Mucosa of rectum (tissue), 2 donors: ENCODE measurements around the gene PTPRQ.

Source experiments
- H3K27ac ChIP-seq, 2 donors: one replicate each; pipeline ENCODE4 v1.7.0; 2013; ENCODE audit warnings: inconsistent platforms in 2 of 2, low read depth in 2 of 2, low read length in 2 of 2
- H3K27me3 ChIP-seq, 2 donors: one replicate each; pipeline ENCODE4 v1.7.0; 2013; ENCODE audit warnings: low read length in 2 of 2; ENCODE audit not compliant: control insufficient read depth in 2 of 2, insufficient read depth in 2 of 2
- H3K36me3 ChIP-seq, 2 donors: one replicate each; pipeline ENCODE4 v1.7.0; 2013; ENCODE audit warnings: low read length in 2 of 2; ENCODE audit not compliant: control insufficient read depth in 2 of 2, insufficient read depth in 2 of 2
- H3K4me1 ChIP-seq, 2 donors: one replicate each; pipeline ENCODE4 v1.7.0; 2013; ENCODE audit warnings: low read length in 2 of 2, mild to moderate bottlenecking in 1 of 2; ENCODE audit not compliant: control insufficient read depth in 2 of 2, insufficient read depth in 2 of 2
- H3K4me3 ChIP-seq, 2 donors: one replicate each; pipeline ENCODE4 v1.7.0; 2013; ENCODE audit warnings: low read length in 2 of 2
- H3K9ac ChIP-seq, 2 donors: one replicate each; pipeline ENCODE4 v1.7.0; 2013; ENCODE audit warnings: low read length in 2 of 2, low read depth in 1 of 2, mild to moderate bottlenecking in 1 of 2
- H3K9me3 ChIP-seq, 2 donors: one replicate each; pipeline ENCODE4 v1.7.0; 2013; ENCODE audit warnings: low read length in 2 of 2; ENCODE audit not compliant: control insufficient read depth in 2 of 2
- donor health status: healthy.
- donor health status: Normal muscosa, but diverticular disease.

Gene PTPRQ

DNA sequence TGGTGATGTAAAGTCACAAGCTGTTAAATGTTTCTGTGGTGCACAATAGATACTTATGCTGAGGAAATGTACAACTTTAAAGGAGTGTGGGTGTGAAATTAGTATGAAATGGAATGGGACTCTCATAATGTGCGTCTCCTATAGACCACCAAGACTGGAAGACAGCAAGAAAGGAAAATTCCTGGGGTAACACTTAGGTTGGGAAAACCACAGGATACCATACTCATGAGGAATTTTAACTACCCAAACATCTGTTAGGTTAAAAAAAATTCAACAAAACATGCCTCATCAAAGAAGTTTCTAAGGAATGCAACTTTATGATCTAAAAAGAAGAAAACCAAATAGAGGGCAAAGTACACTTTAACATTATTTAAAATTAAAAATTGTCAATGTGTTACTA lies 149.7 kb downstream of the PTPRQ start:
- Histone ChIP-seq H3K4me1 (no peaks in the 10 kb centered on the region), H3K4me3 (no peak overlapping the region), H3K36me3 (no peaks in the 10 kb centered on the region), H3K27me3 (no peaks in the 10 kb centered on the region), H3K27ac (no peak overlapping the region), H3K9me3 (no peaks in the 10 kb centered on the region), H3K9ac (no peak overlapping the region)

- H3K9ac ChIP-seq = no peak overlapping the region
- no peaks in the 10 kb centered on the region for H3K27me3 ChIP-seq
- no peaks in the 10 kb centered on the region for H3K36me3 ChIP-seq
- H3K4me1 ChIP-seq = no peaks in the 10 kb centered on the region
- H3K4me3 ChIP-seq = no peak overlapping the region
- H3K27ac ChIP-seq = no peak overlapping the region
- H3K9me3 ChIP-seq = no peaks in the 10 kb centered on the region
Measured at GRCh38 chr12:80596509-80596908, 152.5 kb downstream of the PTPRQ start.

DNA sequence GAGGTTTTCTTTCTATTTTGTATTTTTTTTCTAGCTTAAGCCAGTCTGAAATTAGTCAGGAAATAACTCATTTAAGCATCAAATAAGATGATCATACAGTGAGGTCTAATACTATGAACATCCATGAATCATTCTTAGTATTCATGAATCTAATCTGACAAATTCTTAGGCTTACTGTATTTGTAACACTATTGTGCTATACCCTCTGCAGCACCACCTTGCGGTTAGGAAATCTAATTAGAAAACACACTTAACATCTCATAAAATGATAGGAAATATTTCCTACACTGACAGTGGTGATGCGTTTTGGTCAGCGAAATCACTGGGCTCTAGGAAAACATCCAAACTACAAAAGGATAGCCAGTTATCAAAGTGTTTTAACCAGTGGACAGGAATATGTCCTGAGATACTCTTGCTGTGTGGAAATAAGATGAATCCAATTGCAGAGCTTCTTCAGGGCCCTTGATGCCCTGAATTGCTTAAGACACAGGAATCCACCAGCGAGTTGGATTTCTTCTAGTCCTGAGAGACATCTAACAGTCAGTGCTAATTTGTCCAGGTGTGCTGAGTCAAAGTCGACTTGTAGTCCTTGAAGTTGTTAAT lies 154.1 kb downstream of the PTPRQ start:
- no peaks in the 10 kb centered on the region for H3K9me3 ChIP-seq
- no peak overlapping the region for H3K27ac ChIP-seq
- H3K27me3 ChIP-seq = no peaks in the 10 kb centered on the region
- H3K36me3 ChIP-seq = no peaks in the 10 kb centered on the region
- no peaks in the 10 kb centered on the region for H3K4me1 ChIP-seq
- no peak overlapping the region for H3K4me3 ChIP-seq
- H3K9ac ChIP-seq = no peak overlapping the region

DNA sequence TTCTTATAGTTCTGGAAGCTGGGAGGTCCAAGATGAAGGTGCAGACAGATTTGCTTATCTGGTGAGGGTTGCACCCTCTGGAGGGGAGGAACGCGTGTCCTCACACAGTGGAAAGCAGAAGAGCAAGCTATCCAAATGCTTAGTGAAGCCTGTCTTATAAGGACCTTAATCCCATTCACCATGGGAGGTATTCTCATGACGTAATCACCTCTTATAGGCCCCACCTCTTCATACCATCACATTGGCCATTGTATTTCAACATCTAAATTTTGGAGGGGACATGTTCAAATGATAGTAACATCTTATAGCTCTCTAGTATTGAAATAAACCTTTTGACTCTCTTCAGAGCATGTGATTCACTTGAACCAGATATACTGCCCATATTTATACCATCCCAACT lies 158.4 kb downstream of the PTPRQ start:
- Histone ChIP-seq H3K27me3 (no peaks in the 10 kb centered on the region), H3K9ac (no peak overlapping the region), H3K9me3 (no peaks in the 10 kb centered on the region), H3K27ac (no peak overlapping the region), H3K4me3 (no peak overlapping the region), H3K4me1 (no peaks in the 10 kb centered on the region), H3K36me3 (no peaks in the 10 kb centered on the region)

DNA sequence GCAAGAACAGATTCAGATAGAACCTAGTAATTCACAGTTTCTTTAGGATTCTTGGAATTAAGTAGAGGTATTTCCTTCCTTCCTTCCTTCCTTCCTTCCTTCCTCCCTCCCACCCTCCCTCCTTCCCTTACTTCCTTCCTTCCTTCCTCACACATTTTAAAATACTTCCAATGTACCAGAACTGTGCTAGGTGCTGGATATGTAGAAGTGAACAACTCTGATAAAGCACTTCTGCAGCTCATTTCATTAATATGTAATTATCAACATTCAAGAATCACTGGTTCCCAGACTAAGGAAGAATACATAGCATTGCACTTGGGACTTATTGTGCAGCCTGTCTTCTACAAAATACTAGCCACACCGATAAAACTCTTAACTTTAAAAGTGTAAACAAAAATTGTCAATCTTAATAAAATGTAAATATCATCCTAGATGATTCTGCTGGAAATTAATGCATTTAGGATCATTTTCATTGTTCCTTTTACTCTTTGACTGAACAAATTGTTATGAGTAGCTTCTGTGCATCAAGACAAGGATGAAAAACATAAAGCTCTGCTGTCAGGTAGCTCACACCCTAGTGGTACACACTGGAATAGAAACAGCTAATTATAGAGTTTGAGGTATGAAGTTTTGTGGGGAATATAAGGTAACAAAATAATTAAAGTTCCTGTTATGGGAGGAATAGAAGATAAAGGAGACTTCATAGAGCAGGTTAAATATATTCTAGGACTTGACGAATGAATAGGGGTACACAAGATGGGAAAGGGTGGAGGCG lies 163.5 kb downstream of the PTPRQ start:
- H3K4me1 ChIP-seq = no peaks in the 10 kb centered on the region
- no peak overlapping the region for H3K4me3 ChIP-seq
- H3K27ac ChIP-seq = no peak overlapping the region
- no peak overlapping the region for H3K9ac ChIP-seq
- no peaks in the 10 kb centered on the region for H3K36me3 ChIP-seq
- no peaks in the 10 kb centered on the region for H3K9me3 ChIP-seq
- no peaks in the 10 kb centered on the region for H3K27me3 ChIP-seq

DNA sequence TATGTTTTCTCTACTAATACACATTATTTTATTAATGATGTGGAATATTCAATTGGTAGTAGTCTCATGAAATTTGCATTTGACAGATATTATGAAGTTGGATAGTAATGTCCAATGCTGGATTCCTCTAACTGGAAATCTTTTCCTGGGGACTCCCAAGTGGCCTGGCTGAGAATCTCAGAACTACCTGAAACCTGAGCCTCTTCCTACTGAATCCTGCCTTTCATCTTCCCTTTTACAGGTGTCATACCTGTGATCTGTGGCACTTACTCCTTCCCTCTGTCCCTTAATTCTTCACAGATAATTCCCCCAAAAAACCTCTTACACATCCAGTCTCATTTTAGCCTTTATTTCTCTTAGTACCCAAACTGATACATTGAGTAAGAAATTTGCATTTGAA lies 173.7 kb downstream of the PTPRQ start:
- no peak overlapping the region for H3K9ac ChIP-seq
- H3K36me3 ChIP-seq = no peaks in the 10 kb centered on the region
- H3K4me1 ChIP-seq = no peaks in the 10 kb centered on the region
- no peaks in the 10 kb centered on the region for H3K9me3 ChIP-seq
- H3K4me3 ChIP-seq = no peak overlapping the region
- H3K27ac ChIP-seq = no peak overlapping the region
- H3K27me3 ChIP-seq = no peaks in the 10 kb centered on the region

GRCh38 chr12:80620281-80620680 lies 176.2 kb downstream of the PTPRQ start:
- H3K9ac ChIP-seq = no peak overlapping the region
- H3K9me3 ChIP-seq = no peaks in the 10 kb centered on the region
- H3K36me3 ChIP-seq = no peaks in the 10 kb centered on the region
- H3K4me1 ChIP-seq = no peaks in the 10 kb centered on the region
- H3K27me3 ChIP-seq = no peaks in the 10 kb centered on the region
- H3K27ac ChIP-seq = no peak overlapping the region
- H3K4me3 ChIP-seq = no peak overlapping the region

DNA sequence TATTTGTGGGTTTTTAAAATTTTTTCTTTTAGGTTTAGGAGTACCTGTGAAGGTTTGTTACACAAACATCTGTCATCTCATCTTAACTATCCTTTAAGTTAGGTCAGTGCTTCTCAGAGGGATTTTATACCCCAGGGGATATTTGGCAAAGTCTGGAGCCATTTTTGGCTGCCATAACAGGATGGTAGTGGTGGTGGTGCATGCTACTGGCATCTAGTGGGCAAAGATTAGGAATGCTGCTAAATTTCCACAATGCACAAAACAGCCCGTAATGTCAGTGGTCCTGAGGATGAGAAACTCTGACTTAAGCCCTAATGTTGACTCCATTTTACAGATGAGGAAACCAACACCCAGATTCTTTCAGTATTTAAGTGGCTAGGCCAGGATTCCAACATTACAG lies 178.2 kb downstream of the PTPRQ start:
- Histone ChIP-seq H3K4me1 (no peaks in the 10 kb centered on the region), H3K27me3 (no peaks in the 10 kb centered on the region), H3K9me3 (no peaks in the 10 kb centered on the region), H3K36me3 (no peaks in the 10 kb centered on the region), H3K27ac (no peak overlapping the region), H3K9ac (no peak overlapping the region), H3K4me3 (no peak overlapping the region)

DNA sequence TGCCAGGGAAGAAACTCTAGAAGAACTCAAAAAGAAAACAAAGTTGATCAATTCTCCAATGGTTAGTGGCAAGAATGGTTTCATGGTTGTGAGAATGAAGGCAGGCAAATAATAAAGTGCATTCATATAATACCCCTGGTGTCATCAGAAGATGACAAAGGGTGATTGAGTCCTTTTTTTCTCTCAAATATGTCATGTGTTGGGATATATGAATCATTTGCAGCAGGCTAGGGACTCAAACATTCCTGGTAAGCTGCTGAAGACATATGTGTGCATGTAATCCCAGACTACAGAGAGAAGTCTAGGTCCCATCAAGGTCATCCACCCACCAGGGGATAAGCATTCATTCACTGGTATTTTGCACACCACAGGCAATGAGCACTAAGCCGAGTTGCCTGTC lies 181.0 kb downstream of the PTPRQ start:
- Histone ChIP-seq H3K4me3 (no peak overlapping the region), H3K27me3 (no peaks in the 10 kb centered on the region), H3K36me3 (no peaks in the 10 kb centered on the region), H3K9ac (no peak overlapping the region), H3K9me3 (no peaks in the 10 kb centered on the region), H3K4me1 (no peaks in the 10 kb centered on the region), H3K27ac (no peak overlapping the region)

- Histone ChIP-seq H3K36me3 (no peaks in the 10 kb centered on the region), H3K27ac (no peak overlapping the region), H3K9ac (no peak overlapping the region), H3K9me3 (no peaks in the 10 kb centered on the region), H3K27me3 (no peaks in the 10 kb centered on the region), H3K4me3 (no peak overlapping the region), H3K4me1 (no peaks in the 10 kb centered on the region)
Measured at GRCh38 chr12:80625901-80626300, 181.9 kb downstream of the PTPRQ start.
